ENCODE data around the gene KRT86. TPM values are rescaled to one million over a fixed set of nuclear protein-coding genes. Genes with fewer than 3 reads are reported as not detected.

KRT86 gene
- total RNA-seq, 1 donor from 2014 or later: not detected

DNA sequence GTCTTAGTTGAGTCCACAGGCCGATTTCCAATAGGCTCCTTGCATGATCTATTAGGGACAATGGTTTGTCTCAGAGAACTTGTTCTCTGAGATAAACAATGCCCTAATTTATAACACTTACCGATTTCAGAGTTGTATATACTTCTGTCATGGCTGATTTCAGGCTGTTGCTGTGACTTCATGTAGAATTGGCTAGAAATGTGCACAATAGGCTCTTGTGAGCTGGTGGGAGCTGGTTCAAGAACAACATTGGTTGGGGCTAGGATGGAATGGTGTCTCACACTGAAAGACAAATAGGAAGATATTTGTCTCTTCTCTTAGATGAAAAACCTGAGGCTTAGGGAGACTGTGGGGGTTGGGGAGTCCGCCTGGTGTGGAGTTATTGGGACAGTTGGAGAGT lies 6.7 kb upstream of the KRT86 start:
- TF ChIP-seq, protein P1, sequence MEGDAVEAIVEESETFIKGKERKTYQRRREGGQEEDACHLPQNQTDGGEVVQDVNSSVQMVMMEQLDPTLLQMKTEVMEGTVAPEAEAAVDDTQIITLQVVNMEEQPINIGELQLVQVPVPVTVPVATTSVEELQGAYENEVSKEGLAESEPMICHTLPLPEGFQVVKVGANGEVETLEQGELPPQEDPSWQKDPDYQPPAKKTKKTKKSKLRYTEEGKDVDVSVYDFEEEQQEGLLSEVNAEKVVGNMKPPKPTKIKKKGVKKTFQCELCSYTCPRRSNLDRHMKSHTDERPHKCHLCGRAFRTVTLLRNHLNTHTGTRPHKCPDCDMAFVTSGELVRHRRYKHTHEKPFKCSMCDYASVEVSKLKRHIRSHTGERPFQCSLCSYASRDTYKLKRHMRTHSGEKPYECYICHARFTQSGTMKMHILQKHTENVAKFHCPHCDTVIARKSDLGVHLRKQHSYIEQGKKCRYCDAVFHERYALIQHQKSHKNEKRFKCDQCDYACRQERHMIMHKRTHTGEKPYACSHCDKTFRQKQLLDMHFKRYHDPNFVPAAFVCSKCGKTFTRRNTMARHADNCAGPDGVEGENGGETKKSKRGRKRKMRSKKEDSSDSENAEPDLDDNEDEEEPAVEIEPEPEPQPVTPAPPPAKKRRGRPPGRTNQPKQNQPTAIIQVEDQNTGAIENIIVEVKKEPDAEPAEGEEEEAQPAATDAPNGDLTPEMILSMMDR (IDR thresholded peaks at IDR 0.05; ENCODE audit: unreplicated experiment): no peak
- no peaks in the 10 kb centered on the region for H3K36me3 Mint-ChIP-seq (ENCODE audit: insufficient read depth)
- DNase-seq (ENCODE audit: low spot score, unreplicated experiment): no peak
- H3K9me3 Mint-ChIP-seq (ENCODE audit: low read depth): peaks cover 3% of the 10 kb centered on the region
- no peak overlapping the region for H3K4me3 Mint-ChIP-seq (ENCODE audit: low read depth)
- H3K27ac Mint-ChIP-seq: no peak overlapping the region
- H3K4me1 Mint-ChIP-seq (ENCODE audit: low read depth): no peaks in the 10 kb centered on the region
- H3K27me3 Mint-ChIP-seq: peaks cover 32% of the 10 kb centered on the region

DNA sequence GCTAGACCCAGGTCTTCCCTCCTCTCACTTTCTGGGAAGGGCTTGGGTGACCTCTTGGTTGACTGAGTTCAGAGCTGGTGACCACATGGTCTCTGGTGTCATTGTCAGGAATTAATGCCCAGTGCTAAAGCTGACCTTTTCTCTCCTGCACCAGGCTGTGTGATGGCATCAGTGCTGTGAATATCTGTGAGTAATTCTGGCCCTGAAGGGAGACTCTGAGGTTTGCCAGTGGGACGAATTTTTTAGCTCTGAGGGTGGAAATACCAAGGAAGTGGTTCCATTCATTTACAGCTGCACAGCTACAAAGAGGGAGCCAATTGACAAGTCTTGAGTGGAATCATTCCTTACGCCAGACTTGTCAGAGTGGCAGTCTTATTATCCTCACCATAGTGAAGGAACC lies 6.2 kb upstream of the KRT86 start:
- TF ChIP-seq, protein P1 (IDR thresholded peaks at IDR 0.05; ENCODE audit: unreplicated experiment): no peak
- peaks cover 35% of the 10 kb centered on the region for H3K27me3 Mint-ChIP-seq
- DNase-seq (ENCODE audit: low spot score, unreplicated experiment): no peak
- H3K4me3 Mint-ChIP-seq (ENCODE audit: low read depth): no peak overlapping the region
- no peaks in the 10 kb centered on the region for H3K4me1 Mint-ChIP-seq (ENCODE audit: low read depth)
- no peak overlapping the region for H3K27ac Mint-ChIP-seq
- H3K9me3 Mint-ChIP-seq (ENCODE audit: low read depth): no peaks in the 10 kb centered on the region
- H3K36me3 Mint-ChIP-seq (ENCODE audit: insufficient read depth): no peaks in the 10 kb centered on the region

DNA sequence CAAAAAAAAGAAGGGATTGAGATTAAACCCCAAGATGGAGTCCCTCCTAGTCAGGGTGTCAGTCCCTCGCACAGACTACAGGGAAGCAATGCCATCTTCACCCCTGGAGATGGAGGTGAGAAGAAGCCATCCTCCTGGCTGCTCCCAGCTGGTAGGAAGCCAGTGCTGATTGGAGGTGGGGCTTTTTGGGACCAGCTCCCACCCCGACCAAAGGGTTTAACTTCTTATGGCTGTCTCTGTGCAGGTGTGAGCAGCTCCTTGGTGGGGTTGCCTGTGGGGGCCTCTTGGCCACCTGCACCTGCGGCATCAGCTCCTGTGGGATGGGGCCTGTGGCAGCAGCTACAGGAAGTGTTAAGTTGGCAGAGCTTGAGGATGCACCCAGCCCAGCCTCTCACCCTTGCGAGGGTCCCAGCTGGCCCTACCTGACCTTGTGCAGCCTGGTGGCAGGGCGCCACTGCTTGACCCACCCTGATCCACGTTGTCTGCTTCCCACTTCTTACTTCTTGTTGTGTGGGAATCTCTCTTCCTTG lies 3.8 kb upstream of the KRT86 start:
- no peak for DNase-seq (ENCODE audit: low spot score, unreplicated experiment)
- Mint-ChIP-seq H3K4me1 (ENCODE audit: low read depth) (no peaks in the 10 kb centered on the region), H3K9me3 (ENCODE audit: low read depth) (no peaks in the 10 kb centered on the region), H3K27ac (no peak overlapping the region), H3K27me3 (peaks cover 48% of the 10 kb centered on the region), H3K36me3 (ENCODE audit: insufficient read depth) (no peaks in the 10 kb centered on the region), H3K4me3 (ENCODE audit: low read depth) (no peak overlapping the region)
- TF ChIP-seq, protein P1 (IDR thresholded peaks at IDR 0.05; ENCODE audit: unreplicated experiment): no peak

DNA sequence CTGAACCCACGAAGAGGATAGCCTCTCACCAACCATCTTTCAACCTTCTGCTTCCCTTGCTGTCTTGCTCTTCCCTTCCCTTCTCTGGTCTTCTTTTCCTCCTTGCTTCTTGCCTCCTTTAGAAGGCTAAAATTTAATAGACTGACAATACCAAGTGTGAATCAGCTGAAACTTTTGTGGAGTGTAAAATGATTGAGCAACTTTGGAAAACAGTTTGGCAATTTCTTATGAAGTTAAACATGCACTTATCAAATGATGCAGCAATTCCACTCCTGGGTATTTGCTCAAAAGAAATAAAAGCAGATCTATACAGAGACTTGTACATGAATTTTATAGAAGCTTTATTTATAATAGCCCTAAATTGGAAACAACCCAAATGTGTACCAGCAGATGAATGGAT lies 3.3 kb upstream of the KRT86 start:
- Mint-ChIP-seq H3K4me1 (ENCODE audit: low read depth) (no peaks in the 10 kb centered on the region), H3K4me3 (ENCODE audit: low read depth) (no peak overlapping the region), H3K27ac (no peak overlapping the region), H3K36me3 (ENCODE audit: insufficient read depth) (no peaks in the 10 kb centered on the region), H3K27me3 (peaks cover 54% of the 10 kb centered on the region), H3K9me3 (ENCODE audit: low read depth) (no peaks in the 10 kb centered on the region)
- TF ChIP-seq, protein P1 (IDR thresholded peaks at IDR 0.05; ENCODE audit: unreplicated experiment): no peak
- DNase-seq (ENCODE audit: low spot score, unreplicated experiment): no peak

DNA sequence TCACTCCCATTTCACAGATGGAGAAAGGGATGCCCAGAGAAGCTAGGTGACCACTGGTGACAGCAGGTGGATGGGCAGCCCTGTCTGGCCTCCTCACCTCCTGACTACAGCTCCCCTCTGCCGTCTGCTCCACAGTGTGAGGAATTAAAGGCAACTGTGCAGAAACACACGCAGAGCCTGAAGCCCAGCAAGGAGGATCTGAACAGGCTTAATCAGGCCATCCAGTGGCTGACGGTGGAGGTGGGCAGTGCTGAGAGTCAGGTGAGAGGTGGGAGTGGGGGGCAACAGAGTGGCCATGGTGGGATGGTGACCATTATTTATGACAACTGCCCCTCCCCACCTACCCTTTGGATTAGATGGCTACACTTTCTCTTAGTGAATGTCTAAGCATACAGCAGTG lies 1.2 kb downstream of the KRT86 start:
- no peak overlapping the region for H3K4me3 Mint-ChIP-seq (ENCODE audit: low read depth)
- peaks cover 5% of the 10 kb centered on the region for H3K4me1 Mint-ChIP-seq (ENCODE audit: low read depth)
- H3K27me3 Mint-ChIP-seq: peaks cover 77% of the 10 kb centered on the region
- H3K27ac Mint-ChIP-seq: no peak overlapping the region
- TF ChIP-seq, protein P1 (IDR thresholded peaks at IDR 0.05; ENCODE audit: unreplicated experiment): no peak
- no peaks in the 10 kb centered on the region for H3K9me3 Mint-ChIP-seq (ENCODE audit: low read depth)
- no peak for DNase-seq (ENCODE audit: low spot score, unreplicated experiment)
- H3K36me3 Mint-ChIP-seq (ENCODE audit: insufficient read depth): no peaks in the 10 kb centered on the region
